Mucosa of gallbladder (tissue), 1 donor: Measurements from ENCODE around the gene NECAB3. TPM values are rescaled to one million over a fixed set of nuclear protein-coding genes. Genes with fewer than 3 reads are reported as not detected.
A peak's percentile ranks its signal among the peaks of the same experiment; 100 is the strongest.

Experiments
- DNase-seq: peaks from one replicate; pipeline ENCODE4 v3.0.0-alpha.2; 2020; ENCODE audit warnings: low spot score
- total RNA-seq: library from RNA; stranded (reverse); gene quantifications from one replicate; pipeline ENCODE4 v1.2.1, GENCODE V29; 2021
- donor health status: DM: no; HTN: no; CAD: no.

The NECAB3 gene
- total RNA-seq, 1 donor from 2014 or later = 37.3 TPM

DNA sequence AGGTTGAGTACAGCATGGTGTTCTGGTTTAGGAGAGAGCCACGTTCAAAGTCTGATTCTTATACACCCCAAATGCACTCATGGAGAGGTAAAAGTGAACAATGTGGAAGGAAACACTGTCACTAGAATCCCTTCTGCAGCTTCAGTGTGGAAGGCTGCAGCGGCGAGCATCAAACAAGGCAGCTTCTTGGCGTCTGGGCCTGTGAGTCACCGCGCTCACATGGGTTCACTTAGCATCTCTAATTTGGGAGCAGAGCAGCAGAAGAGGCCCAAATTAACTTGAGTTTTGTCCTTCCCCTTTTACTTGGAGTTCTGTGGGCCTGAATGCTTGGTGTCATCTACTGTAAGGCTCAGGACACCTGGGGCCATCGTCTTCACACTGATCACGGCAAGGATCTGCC lies 22.9 kb upstream of the NECAB3 start:
- DNase-seq = peak; percentile 54

GRCh38 chr20:33696448-33696847 lies 22.2 kb upstream of the NECAB3 start:
- DNase-seq = no peak

- no peak for DNase-seq
These were observed 20.4 kb upstream of the NECAB3 start for GRCh38 chr20:33694639-33695012.

DNA sequence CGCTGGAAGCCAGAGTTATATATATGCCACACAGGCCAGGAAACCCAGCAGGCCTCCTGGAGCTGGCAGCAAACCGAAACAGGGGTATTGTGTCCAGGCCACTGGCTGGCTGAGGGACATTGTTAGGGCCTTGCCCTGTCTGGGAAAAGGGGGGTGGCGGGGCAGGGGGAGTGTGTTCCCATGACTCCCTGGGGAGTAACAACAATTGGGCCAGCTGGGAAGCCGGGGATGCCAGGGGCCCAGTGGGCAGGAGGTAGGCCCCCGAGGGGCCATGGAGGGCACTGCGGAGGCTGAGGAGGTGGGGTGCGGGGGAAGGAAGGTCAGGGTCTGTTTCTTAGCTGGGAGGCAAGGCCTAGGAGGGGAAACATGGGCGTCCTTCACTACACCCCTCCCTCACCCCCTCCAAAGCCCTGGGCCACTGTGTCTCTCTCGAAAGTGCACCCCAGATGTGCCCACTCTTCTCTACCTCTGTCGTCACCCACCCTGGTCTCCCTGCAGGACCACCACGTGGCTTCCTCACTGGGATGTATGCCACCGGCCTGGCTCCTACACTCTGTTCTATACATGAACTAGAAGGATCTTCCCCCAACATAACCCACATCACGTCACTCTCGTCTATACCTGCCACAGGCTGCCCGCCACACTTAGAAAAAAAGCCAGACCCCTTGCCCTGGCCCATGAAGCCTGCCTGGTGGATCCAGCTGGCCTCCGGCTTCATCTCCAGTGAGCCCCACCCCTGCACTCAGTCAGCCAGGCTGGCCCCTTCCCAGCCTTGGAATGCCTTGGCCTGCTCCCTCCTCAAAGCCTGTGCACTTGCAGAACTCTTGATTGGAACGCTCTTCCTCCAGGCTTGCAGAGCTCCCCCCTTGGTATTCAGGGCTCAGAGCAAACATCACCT lies 19.8 kb upstream of the NECAB3 start:
- DNase-seq = peak; percentile 45

- no peak for DNase-seq
These were observed 19.1 kb upstream of the NECAB3 start for GRCh38 chr20:33693289-33693688.

GRCh38 chr20:33689973-33690372 lies 15.7 kb upstream of the NECAB3 start:
- no peak for DNase-seq

- no peak for DNase-seq
These were observed 15.3 kb upstream of the NECAB3 start for GRCh38 chr20:33689493-33689892.

DNA sequence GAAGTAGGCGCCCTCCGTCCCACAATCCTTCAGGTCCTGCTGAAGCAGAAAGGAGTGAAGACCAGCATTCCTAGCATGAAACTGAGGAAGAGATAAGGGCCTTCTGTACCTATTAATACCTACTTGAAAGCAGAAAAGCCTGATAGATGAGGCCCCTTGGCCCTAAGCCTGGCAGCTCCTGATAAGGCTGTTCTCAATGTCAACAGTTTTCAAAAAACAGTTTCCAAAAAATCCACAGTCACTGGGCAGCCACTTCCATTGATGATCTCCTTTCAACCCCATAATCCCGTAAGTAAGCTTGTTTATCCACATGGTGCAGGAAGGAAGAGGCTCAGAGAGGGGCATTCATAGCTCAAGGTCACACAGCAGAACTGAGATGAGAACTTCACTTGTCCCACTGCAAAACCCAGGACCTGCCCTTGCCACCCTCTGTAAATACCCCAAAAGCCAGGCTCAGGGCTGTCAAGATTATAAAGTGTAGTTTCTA lies 14.8 kb upstream of the NECAB3 start:
- DNase-seq = no peak

DNA sequence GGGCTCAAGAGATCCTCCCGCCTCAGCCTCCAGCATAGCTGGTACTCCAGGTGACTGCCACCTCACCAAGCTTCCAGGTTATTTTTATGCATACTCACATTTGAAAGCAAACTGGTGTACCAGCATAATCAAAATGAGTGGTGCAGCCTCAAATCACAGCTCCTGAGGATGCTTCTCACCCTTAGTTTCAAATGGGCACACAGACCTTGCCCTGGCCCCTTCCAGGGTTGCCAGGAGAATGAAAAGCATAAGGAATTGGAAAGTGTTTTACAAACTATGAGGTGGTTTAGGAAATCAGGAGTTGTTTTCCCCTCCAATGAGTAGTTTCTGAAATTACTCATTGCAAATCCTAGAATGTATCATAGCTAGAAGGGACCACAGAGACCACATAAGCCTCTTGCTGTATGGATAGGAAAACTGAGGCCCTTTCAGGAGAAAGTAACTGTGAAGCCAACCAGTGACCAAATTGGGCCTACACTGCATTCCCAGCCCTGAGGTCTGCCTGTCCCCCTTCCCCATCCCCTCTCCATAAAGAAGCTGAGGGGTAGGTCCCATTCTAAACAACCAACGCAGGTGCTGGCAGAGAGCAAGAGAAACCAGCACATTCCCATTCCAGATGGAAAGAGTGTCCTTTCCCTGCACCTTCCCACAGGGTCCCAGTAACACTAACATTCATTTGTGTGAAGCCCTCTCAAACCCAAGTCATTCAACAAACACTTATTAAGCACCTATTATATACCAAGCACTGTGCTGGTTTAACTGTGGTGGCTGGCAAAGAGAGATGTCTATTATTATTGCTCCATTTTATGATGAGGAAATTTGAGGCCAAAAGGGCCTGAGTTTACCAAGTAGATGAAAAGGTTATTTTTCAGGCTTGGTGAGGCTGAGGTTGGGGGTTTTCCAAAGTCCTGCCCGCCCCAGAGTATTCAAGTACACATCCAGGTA lies 14.0 kb upstream of the NECAB3 start:
- DNase-seq = no peak

DNA sequence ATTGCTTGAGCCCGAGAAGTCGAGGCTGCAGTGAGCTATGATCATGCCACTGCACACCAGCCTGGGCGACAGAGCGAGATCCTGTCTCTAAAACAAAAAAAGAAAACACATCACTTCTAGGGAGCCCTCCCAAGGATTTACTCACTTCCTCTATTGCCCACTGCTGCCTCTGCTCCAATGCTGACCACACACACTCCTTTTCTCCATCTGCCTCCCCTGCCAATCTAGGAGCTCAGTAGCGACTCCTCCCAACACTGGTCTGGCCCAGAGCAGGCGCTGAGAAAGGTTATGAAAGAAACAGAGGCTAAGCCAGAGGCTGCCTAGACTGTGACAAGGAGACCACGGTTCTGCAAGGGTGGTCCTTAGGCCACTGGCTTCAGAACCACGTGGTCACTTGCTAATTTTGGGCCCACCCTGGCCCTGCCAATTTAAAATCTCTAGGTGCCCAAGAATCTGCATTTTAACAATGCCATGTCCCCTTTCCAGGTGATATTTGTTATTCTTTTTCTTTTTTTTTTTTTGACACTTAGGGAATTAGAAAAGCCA lies 13.2 kb upstream of the NECAB3 start:
- DNase-seq = no peak

- DNase-seq = no peak
These were observed 12.7 kb upstream of the NECAB3 start for GRCh38 chr20:33686984-33687366.

GRCh38 chr20:33686100-33686983 lies 12.1 kb upstream of the NECAB3 start, which contains the start of gene E2F1:
E2F1 (minus strand) TSS chr20:33686385; CDS start chr20:33686264, 121 bp downstream.
- DNase-seq = peak; percentile 96

DNA sequence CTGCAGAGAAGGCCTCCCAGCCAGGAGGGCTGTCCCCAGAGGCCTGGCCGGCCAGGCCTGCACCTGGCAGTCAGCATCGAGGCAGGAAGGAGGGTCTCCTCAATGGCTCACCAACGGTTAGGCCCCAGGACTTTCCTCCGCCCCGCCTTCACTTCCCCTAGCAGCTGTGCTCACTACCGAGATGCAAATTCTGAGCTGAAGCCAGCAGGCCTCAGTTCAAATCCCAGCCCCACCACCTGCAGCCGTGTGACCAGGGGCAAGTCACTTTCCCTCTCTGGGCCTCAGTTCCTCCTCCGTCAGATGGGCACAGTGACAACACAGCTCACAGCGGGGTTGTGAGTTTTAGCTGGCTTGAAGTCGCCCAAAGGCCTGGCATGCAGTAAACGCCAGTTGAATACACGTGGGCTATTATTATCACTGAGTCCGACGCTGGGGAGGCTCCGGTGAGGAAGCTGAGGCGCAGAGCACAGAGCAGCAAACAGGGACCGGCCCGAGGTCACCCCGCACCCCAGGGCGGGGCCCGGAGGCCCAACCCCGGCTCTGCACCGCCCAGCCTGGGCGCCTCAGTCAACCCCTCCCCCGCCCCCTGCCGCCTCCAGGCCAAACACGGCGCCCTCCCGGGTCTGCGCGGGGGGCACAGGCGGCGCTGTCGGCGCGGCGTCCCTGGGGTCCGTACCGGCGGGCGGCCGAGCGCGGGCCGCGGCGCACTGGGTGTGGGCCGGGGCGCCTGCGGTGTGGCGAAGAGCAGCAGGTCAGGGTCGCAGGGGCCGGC lies 11.3 kb upstream of the NECAB3 start:
- DNase-seq = no peak

- no peak for DNase-seq
These were observed 10.5 kb upstream of the NECAB3 start for GRCh38 chr20:33684533-33685327.

DNA sequence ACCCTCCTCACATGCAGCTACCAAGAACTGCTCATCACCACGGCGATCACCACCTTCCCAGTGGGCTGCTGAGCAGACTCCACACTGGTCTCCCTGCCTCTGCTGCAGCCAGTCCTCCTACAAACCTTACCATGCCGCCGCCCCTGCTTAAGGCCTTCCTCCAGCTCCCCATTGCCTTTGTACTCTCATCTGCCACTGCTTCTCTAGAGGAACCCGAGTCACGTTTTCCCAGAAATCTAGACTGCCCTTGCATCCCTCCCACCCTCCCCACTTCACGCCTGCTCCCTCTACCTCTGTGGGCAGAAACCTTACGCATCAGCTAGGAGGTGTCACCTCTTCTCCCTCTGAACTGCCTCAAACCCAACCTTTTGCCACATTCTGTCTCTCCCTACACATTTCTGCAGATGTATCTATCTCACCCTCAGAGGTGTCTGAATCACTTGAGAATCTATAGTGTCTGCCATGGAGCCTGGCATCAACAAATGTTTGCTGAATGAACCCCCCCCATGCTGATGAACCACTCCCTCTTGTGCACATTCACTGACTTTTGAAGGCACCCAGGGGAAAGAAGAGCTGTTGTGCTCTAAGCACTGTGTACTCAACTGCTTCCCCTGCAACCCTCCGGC lies 7.6 kb upstream of the NECAB3 start:
- no peak for DNase-seq

DNA sequence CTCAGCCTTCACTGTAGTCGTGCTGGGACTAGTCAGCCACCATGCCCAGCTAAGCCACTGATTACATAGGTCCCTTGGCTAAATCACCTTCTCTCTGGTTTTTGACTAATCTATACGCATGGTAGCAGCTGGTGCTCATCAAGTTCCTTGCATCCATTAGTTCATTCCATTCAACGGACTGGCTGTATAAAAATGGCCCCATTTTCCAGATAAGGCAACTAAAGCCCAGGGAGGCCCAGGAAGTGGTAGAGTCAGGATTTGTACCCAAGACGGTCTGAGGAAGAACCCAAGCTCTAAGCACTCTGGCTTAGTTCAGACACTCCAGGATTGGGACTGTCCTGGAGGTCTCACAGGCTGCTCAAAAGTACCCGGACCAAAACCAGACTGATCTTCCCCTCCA lies 7.1 kb upstream of the NECAB3 start:
- DNase-seq = no peak

- DNase-seq = no peak
These were observed 6.5 kb upstream of the NECAB3 start for GRCh38 chr20:33680686-33681085.

DNA sequence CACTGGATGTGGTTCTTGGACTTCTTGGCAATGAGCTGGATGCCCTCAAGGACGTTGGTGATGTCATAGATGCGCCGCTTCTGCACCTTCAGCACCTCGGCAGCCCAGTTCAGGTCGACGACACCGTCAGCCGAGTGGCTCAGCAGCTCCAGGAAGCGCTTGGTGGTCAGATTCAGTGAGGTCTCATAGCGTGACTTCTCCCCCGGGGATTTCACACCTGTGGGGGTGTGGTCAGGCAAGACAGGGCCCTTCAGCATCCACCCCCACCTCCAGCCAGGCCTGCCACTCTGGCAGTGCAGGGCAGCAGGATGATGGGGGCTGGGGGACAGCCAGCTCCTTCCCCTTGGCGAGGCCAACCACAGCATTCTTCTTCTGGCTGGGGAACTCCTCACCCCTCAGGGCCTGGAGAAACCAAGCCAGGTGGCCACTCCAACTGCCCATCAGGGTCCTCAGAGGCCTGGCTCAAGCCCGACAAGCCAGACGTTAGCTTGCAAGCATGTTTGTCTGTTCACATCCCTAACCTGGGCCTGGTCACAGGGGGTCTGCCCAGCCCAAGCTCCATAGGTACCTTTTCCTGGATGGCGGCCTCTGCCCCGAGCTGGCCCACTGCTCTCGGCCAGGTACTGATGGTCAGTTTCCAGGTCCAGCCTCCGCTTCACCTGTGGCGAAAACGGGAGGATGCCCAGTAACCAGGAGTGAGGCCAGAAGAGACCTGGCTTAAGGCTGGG lies 5.7 kb upstream of the NECAB3 start:
- no peak for DNase-seq
